ENCODE data around the gene UPF1. TPM values are rescaled to one million over a fixed set of nuclear protein-coding genes. Genes with fewer than 3 reads are reported as not detected.
"Not testable (repeated sequence)": the region's sequence is repeated elsewhere in the genome, so short reads cannot be mapped to it uniquely, and the experiment has no call there.

The UPF1 gene
- total RNA-seq, 1 donor from 2014 or later: 57.8 TPM

DNA sequence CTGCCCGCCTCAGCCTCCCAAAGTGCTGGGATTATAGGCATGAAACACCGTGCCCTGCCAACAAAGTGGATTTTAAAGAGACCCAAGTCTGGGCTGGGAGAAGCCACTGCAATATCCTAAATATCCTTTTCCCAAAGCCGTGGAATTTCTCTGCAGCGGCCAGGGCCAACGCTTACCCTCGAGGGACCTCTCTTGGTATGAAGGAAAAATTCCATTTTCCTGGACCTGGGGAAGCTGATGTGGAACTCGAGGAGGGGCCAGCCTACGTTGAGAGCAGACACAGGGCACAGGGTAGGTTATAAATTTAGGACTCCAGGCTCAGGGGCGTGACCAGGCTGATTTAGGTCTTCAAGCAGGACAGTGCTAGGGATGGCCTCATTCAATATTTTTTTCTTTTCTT is 17.7 kb upstream of the UPF1 start:
- Histone ChIP-seq H4K20me1 (ENCODE audit: insufficient read depth, low read length) (no peaks in the 10 kb centered on the region), H3K9ac (ENCODE audit: low read length) (no peak overlapping the region), H3K27me3 (ENCODE audit: insufficient read depth, low read length) (peaks cover 12% of the 10 kb centered on the region), H3K36me3 (ENCODE audit: insufficient read depth, low read length) (no peaks in the 10 kb centered on the region), H3K4me3 (ENCODE audit: insufficient read depth, low read depth, low read length) (no peak overlapping the region), H2AFZ (ENCODE audit: low read depth, low read length) (no peak overlapping the region), H3K4me2 (ENCODE audit: low read length) (no peak overlapping the region), H3K9me3 (ENCODE audit: insufficient read depth, low read depth, low read length) (no peaks in the 10 kb centered on the region), H3K79me2 (ENCODE audit: insufficient read depth, low read length) (no peaks in the 10 kb centered on the region), H3K4me1 (ENCODE audit: insufficient read depth, low read length) (no peaks in the 10 kb centered on the region), H3K27ac (ENCODE audit: low read depth, low read length) (no peak overlapping the region)
- no peak for TF ChIP-seq EZH2 (IDR thresholded peaks at IDR 0.05; ENCODE audit: insufficient read depth, low read length)
- no peaks in the 10 kb centered on the region for H3K36me3 Mint-ChIP-seq (ENCODE audit: low read depth, unreplicated experiment)
- H3K9me3 Mint-ChIP-seq (ENCODE audit: unreplicated experiment): no peaks in the 10 kb centered on the region
- no peak overlapping the region for H3K27ac Mint-ChIP-seq (ENCODE audit: unreplicated experiment)
- no peaks in the 10 kb centered on the region for H3K4me1 Mint-ChIP-seq (ENCODE audit: low read depth, unreplicated experiment)
- H3K27me3 Mint-ChIP-seq (ENCODE audit: low read depth, unreplicated experiment): peaks cover 54% of the 10 kb centered on the region
- H3K4me3 Mint-ChIP-seq (ENCODE audit: unreplicated experiment): no peak overlapping the region
- no peak for FAIRE-seq
- DNase-seq (ENCODE audit: low read depth): no peak

DNA sequence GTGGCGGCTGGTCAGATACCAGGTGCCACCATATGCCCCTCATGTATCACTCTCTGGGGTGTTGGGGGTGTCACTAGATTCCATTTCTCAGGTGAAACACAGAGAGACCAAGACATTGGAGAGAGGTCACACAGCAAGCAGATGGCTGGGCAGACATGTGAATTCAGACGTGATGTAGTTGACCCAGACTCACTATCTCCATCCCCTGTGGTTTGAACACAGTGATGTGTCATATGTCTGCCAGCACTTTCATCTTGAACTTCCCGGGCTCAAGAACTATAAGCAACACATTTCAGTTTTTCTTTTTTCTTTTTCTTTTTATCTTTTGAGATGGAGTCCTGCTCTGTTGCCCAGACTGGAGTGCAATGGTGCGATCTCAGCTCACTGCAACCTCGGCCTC is 16.1 kb upstream of the UPF1 start:
- H3K4me2 ChIP-seq (ENCODE audit: low read length): no peak overlapping the region
- Mint-ChIP-seq H3K9me3 (ENCODE audit: unreplicated experiment) (no peaks in the 10 kb centered on the region), H3K4me1 (ENCODE audit: low read depth, unreplicated experiment) (no peaks in the 10 kb centered on the region), H3K27ac (ENCODE audit: unreplicated experiment) (no peak overlapping the region), H3K36me3 (ENCODE audit: low read depth, unreplicated experiment) (no peaks in the 10 kb centered on the region), H3K27me3 (ENCODE audit: low read depth, unreplicated experiment) (peaks cover 48% of the 10 kb centered on the region), H3K4me3 (ENCODE audit: unreplicated experiment) (no peak overlapping the region)
- DNase-seq (ENCODE audit: low read depth) (no peak), FAIRE-seq (no peak)
- no peak overlapping the region for H3K27ac ChIP-seq (ENCODE audit: low read depth, low read length)
- H3K9ac ChIP-seq (ENCODE audit: low read length): no peak overlapping the region
- H3K4me1 ChIP-seq (ENCODE audit: insufficient read depth, low read length): no peaks in the 10 kb centered on the region
- H3K4me3 ChIP-seq (ENCODE audit: insufficient read depth, low read depth, low read length): no peak overlapping the region
- H3K27me3 ChIP-seq (ENCODE audit: insufficient read depth, low read length): peaks cover 8% of the 10 kb centered on the region
- TF ChIP-seq CTCF (IDR thresholded peaks at IDR 0.05; ENCODE audit: insufficient read depth, low read depth, low read length) (no peak), EZH2 (IDR thresholded peaks at IDR 0.05; ENCODE audit: insufficient read depth, low read length) (no peak)
- no peaks in the 10 kb centered on the region for H3K9me3 ChIP-seq (ENCODE audit: insufficient read depth, low read depth, low read length)
- H2AFZ ChIP-seq (ENCODE audit: low read depth, low read length): no peak overlapping the region
- no peaks in the 10 kb centered on the region for H3K36me3 ChIP-seq (ENCODE audit: insufficient read depth, low read length)
- no peaks in the 10 kb centered on the region for H3K79me2 ChIP-seq (ENCODE audit: insufficient read depth, low read length)
- H4K20me1 ChIP-seq (ENCODE audit: insufficient read depth, low read length): no peaks in the 10 kb centered on the region

DNA sequence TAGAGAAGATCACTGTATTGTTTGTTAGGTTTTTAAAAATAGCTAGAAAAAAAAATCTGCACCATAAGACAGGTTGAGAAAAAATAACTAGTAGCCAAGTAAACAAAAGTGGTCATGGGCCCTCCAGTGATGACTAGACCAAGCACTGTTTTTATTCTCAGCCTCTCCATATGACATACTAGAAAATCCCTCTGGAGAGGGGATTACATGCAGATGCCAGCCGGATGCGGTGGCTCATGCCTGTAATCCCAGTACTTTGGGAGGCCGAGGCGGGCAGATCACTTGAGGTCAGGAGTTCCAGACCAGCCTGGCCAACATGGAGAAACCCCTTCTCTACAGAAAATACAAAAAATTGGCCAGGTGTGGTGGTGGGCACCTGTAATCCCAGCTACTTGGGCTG is 15.1 kb upstream of the UPF1 start:
- H3K27ac Mint-ChIP-seq (ENCODE audit: unreplicated experiment); H3K36me3 ChIP-seq (ENCODE audit: insufficient read depth, low read length); H3K27me3 ChIP-seq (ENCODE audit: insufficient read depth, low read length); H2AFZ ChIP-seq (ENCODE audit: low read depth, low read length); H3K4me3 ChIP-seq (ENCODE audit: insufficient read depth, low read depth, low read length); H3K36me3 Mint-ChIP-seq (ENCODE audit: low read depth, unreplicated experiment); H3K4me3 Mint-ChIP-seq (ENCODE audit: unreplicated experiment); FAIRE-seq; DNase-seq (ENCODE audit: low read depth); H3K9me3 Mint-ChIP-seq (ENCODE audit: unreplicated experiment); H3K4me1 Mint-ChIP-seq (ENCODE audit: low read depth, unreplicated experiment); H3K27ac ChIP-seq (ENCODE audit: low read depth, low read length); H3K9ac ChIP-seq (ENCODE audit: low read length); H4K20me1 ChIP-seq (ENCODE audit: insufficient read depth, low read length); H3K4me1 ChIP-seq (ENCODE audit: insufficient read depth, low read length); H3K4me2 ChIP-seq (ENCODE audit: low read length); H3K79me2 ChIP-seq (ENCODE audit: insufficient read depth, low read length); H3K9me3 ChIP-seq (ENCODE audit: insufficient read depth, low read depth, low read length): not testable (repeated sequence)
- peaks cover 50% of the 10 kb centered on the region for H3K27me3 Mint-ChIP-seq (ENCODE audit: low read depth, unreplicated experiment)

- Histone ChIP-seq H3K9me3 (ENCODE audit: insufficient read depth, low read depth, low read length) (no peaks in the 10 kb centered on the region), H2AFZ (ENCODE audit: low read depth, low read length) (no peak overlapping the region), H3K4me3 (ENCODE audit: insufficient read depth, low read depth, low read length) (no peak overlapping the region), H4K20me1 (ENCODE audit: insufficient read depth, low read length) (no peaks in the 10 kb centered on the region), H3K27ac (ENCODE audit: low read depth, low read length) (no peak overlapping the region), H3K79me2 (ENCODE audit: insufficient read depth, low read length) (no peaks in the 10 kb centered on the region), H3K36me3 (ENCODE audit: insufficient read depth, low read length) (no peaks in the 10 kb centered on the region), H3K4me2 (ENCODE audit: low read length) (no peak overlapping the region), H3K27me3 (ENCODE audit: insufficient read depth, low read length) (peaks cover 4% of the 10 kb centered on the region), H3K9ac (ENCODE audit: low read length) (no peak overlapping the region), H3K4me1 (ENCODE audit: insufficient read depth, low read length) (no peaks in the 10 kb centered on the region)
- no peak for TF ChIP-seq EZH2 (IDR thresholded peaks at IDR 0.05; ENCODE audit: insufficient read depth, low read length)
- H3K4me3 Mint-ChIP-seq (ENCODE audit: unreplicated experiment): no peak overlapping the region
- H3K4me1 Mint-ChIP-seq (ENCODE audit: low read depth, unreplicated experiment): no peaks in the 10 kb centered on the region
- H3K27ac Mint-ChIP-seq (ENCODE audit: unreplicated experiment): no peak overlapping the region
- peaks cover 43% of the 10 kb centered on the region for H3K27me3 Mint-ChIP-seq (ENCODE audit: low read depth, unreplicated experiment)
- H3K9me3 Mint-ChIP-seq (ENCODE audit: unreplicated experiment): no peaks in the 10 kb centered on the region
- H3K36me3 Mint-ChIP-seq (ENCODE audit: low read depth, unreplicated experiment): no peaks in the 10 kb centered on the region
- no peak for DNase-seq (ENCODE audit: low read depth)
- FAIRE-seq: no peak
Observed at GRCh38 chr19:18817574-18817973, 14.2 kb upstream of the UPF1 start.

Data from astrocyte (in vitro differentiated cells and primary cell).